GM18873 (cell line): ENCODE measurements around the gene C1orf141.
"Not testable (repeated sequence)": the region's sequence is repeated elsewhere in the genome, so short reads cannot be mapped to it uniquely, and the experiment has no call there.

Experiments
- ATAC-seq: cut with Tn5 transposase; IDR thresholded peaks from one replicate; pipeline ENCODE4 v1.9.1; 2021; ENCODE audit warnings: mild to moderate bottlenecking, moderate library complexity, moderate number of reproducible peaks; ENCODE audit not compliant: unreplicated experiment, low FRiP score

The C1orf141 gene

DNA sequence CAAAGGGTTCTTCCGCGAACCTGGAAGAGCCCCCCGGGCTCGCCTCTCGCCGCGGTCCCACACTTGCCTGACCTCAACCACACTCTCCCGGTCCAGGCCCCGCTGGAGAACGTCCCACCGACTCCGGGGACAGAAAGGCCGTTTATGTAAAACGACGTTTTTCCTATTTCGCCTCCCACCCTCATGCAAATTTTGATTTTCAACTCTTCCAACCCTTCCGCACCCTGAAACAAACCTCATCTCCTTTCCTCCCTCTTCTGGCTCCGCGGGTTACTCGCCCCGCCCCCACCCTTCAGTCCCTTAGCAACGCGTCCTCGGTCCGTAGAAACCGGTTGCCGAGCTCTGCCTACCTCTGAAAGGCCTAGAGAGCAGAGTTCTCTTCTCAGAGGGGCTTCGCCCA, at the start of gene C1orf141:
Gene C1orf141 (minus strand): TSS at position 276 of the 400 bp plus-strand sequence. CDS start 7,730 bp downstream, outside the sequence.
- ATAC-seq: no peak

DNA sequence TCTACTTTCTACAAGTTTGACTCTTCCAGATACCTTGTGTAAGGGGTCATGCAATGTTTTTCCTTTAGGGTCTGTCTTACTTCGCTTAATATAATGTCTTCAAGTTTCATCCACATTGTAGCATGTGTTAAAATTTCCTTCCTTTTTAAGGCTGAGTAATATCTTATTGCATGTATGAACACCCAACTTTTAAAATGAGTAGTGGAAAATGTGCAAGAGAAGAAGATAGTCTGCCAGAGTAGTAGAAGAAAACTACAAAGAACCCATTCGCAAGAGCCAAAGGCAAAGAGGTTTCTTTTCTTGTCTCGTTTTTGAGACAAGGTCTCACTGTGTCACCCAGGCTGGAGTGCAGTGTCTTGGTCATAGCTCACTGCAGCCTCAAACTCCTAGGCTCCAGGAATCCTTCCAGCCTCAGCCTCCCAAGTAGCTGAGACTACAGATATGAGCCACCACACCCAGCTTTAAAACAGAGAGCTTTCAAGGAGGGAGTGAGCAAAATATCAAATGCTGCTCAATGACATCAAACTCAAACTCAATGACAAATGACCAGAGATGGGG, 40.8 kb upstream of the C1orf141 start:
- ATAC-seq: no peak

DNA sequence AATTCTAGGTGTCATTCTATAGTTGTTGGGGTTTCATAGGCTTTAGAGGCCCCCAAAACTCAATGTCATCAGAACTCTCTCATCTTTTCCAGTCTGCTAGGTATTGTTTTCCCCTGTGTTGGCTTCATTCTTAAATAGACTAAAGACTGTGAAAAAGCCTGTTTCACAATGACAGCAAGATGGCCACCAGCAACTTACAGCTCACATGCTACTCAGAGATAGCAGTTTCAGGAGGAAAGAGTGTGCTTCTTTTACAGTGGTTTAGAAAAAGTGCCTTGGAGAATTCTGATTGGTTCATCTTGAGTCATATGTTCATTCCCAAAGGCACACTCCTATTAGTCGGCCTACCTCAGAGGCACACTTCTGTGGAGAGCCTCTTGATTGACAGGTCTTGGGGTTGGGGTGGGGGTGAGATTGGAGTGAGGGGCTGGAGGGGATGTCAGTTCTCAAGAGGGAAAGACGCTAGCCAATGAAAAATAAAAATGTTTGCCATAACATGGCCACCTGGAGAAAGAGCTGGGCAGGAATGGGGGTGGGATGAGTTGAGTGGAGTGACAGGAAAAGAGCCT, 40.0 kb upstream of the C1orf141 start:
- no peak for ATAC-seq

DNA sequence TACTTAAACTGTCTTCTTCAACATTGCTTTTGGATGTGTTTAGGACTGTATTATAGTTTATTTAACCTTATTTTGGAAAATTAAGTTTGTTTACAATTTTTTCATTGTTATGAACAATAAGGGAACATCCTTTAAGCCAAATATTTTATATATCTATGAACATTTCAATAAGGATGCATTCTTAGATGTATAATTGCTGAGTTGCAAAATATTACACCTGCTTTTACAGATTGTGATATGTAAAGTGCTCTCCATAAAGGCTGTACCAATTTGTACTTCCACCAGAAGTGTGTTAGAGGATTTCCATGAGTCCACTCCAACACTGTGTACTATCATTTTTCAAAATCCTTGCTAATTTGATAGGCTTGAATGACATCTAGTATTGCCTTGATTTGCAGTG, 39.2 kb upstream of the C1orf141 start:
- ATAC-seq: no peak

DNA sequence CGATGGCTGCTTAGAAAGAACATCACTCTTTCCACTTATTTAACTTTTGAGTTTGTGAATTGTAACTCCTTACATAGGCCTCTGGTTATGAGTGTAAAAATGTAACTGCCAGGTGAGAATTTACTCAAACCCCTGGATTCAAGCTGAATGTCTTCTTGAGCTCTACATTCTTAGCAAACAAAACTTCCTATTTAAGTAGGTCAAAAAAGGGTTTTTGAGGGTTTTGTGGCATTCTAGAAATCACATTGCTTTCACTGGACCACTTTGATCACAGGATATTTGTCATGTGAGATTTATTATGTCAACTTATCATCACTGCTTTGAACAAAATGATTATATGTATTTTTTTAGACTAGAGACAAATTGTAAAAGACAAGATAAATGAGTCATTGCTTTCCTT, 37.2 kb upstream of the C1orf141 start:
- ATAC-seq: no peak

DNA sequence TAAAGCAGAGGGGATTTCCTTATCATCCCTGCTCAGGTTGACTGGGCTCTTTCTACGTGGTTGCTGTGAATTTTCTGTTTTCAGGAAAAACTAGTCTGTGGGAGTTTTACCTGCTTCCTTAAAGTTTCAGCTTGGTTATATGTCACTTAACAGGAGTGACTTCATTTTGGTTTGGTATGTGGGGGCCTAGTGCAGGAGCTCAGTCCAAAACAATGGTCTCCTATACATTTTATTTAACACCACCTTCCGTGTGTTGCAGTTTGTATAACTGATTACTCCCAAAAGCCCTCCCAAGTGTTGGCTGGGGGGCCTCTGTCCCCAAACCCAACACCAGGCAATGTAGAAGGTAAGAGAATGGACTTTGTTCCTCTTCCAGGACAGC, 36.8 kb upstream of the C1orf141 start:
- ATAC-seq: no peak

DNA sequence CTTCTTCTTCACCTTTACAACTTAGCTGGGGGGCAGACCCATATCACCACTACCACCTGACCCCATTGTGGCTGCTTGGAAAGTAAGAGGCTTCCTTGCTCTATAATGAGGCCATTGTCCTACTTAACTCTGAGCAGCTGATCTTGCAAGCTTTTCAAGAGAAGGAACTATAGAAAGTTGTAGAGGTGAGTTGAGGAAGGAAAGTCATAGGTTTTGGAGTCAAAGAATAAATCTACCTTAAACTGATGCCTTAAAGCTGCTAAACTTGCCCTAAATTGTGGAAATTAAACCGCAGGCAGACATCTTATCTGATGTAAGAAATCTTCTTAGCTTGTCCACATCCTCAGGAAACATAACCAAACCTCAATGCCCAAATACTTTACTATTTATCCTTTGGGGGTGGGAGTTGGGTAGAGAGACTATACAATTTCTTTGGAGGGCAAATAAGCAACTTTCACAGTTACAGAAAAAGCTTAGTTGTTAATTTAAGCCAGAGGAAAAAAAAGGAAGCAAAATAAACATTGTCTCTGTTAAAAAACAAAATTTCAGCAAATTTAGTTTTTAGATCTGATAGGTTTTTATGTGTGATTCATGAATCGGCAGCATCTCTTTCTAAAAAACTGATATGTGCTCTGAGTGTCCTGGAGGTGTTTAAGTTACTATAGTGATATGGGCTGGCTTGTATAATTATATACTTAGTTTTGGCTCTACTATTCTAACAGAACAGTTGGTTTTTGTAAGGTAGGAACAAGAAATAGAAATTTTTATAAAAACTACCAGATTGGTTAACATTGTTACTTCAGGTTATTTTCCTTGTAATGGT, 36.2 kb upstream of the C1orf141 start:
- no peak for ATAC-seq

DNA sequence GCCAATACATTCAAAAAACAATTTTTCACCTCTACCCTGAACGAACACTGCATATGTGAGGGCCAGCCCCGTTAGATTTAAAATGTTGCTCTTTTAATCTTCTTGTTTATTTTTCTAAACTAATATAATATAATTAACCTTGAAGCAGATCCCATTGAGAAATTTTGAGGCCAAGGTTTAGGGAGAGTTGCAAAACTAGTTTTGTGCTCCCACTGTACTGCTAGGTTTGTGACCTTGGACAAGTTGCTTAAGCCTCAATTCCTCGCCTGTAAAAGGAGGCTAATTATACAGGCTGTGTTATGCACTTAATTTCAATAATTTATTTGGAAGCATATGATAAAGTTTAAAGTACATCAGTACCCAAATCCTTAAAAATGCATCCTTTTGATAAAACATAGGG, 35.2 kb upstream of the C1orf141 start:
- ATAC-seq: no peak

DNA sequence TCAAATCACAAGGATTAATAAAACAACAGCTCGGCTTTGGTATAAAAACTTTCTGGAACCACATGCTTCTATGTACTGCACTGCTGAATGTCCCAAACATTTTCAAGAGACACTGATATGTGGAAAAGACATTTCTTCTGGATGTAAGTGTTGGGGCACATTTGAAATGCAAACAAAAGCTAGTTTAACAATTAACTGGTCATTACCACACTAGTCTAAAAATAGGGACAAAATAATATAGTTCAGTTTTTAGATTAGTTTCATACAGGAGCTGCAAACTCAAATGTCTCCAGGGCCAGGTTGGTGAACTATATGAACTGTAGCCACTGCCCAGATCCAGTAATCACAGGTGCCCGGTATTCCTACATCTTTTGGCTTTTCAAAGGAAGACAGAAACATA, 34.7 kb upstream of the C1orf141 start:
- no peak for ATAC-seq

DNA sequence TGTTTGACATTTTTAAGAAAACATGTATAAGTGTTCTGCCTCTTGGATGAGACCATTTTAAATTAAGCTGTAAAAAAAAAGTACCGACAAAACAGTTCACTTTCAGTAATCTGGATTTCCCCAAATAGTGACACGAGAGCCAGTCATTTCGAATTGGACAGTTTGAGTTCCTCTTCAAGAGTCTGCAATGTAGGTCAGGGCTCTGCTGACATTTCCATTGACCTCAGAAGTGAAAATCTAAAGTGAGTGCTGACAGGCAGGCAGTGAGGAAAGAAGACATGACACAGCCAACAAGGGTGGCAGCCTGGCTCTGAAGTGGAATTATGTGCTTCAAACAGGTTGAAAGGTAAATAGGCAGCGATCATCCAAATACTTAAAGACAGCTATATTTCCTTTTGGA, 31.4 kb upstream of the C1orf141 start, which contains the start of gene IL23R:
Gene IL23R (plus strand): TSS at position 259 of the 400 bp plus-strand sequence. CDS start 1,667 bp downstream, outside the sequence.
- peak; percentile 83 for ATAC-seq

DNA sequence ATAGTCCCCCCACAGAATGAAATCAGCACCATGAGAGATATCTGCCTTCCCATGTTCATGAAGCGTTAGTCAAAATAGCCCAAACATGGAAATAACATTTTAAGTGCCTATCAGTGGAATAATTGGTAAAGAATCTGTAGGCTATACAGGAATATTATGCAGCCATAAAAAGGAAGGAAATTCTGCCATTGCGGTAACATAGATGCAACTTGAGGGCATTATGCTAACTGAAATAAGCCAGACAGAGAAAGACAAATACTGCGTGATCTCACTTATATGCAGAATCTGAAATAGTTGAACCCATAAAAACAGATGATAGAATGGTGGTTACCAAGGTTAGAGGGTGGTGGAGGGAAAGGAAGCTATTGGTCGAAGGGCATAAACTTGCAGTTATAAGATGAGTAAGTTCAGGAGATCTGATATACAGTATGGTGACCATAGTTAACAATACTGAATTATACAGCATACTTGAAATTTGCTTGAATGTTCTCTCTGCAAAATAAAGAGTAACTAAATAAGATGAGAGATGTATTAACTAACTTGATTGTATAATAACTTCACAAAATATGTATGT, 30.8 kb upstream of the C1orf141 start:
- no peak for ATAC-seq

DNA sequence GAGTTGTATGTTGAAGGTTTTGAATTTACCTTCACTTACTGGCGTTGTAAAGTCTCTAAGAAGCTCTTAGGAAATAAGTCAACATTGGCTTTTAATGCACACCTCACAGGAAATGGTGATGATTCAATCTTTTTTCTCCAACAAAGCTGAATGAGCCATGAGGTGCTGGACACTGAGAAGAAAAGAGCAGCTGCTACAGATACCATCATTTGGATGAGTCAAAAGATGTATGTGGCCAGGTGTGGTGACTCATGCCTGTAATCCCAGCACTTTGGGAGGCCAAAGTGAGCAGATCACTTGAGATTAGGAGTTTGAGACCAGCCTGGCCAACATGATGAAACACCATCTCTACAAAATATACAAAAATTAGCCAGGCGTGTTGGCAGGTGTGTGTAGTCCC, 28.2 kb upstream of the C1orf141 start:
- peak; percentile 51 for ATAC-seq

DNA sequence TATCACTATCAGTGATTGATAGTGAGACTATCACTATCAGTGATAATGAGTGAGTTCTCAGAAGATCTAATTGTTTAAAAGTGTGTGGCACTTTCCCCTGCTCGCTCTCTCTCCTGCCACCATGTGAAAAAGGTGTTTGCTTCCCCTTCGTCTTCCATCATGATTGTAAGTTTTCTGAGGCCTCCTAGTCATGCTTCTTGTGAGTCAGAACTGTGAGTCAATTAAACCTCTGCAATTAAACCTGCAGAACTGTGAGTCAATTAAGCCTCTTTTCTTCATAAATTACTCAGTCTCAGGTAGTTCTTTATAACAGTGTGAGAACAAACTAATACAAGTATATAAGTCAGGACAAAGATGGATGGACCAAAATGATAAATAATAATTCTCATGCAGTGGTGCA, 24.5 kb upstream of the C1orf141 start:
- no peak for ATAC-seq

DNA sequence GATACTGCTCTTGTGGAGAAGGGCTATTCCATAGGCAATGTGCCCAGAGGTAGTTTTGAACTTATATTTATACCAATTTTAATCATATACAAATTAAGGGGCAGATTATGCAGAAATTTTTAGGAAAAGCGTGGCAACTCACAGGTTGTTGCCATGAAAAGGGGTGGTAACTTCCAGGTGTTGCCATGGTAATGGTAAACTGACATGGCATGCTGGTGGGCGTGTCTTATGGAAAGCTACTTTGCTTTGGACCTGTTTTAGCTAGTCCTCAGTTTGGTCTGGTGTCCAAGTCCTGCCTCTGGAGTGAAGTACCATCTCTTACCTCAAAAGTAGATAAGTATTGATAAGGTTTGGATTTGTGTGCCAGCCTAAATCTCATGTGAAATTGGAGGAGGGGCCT, 23.6 kb upstream of the C1orf141 start:
- ATAC-seq: no peak

DNA sequence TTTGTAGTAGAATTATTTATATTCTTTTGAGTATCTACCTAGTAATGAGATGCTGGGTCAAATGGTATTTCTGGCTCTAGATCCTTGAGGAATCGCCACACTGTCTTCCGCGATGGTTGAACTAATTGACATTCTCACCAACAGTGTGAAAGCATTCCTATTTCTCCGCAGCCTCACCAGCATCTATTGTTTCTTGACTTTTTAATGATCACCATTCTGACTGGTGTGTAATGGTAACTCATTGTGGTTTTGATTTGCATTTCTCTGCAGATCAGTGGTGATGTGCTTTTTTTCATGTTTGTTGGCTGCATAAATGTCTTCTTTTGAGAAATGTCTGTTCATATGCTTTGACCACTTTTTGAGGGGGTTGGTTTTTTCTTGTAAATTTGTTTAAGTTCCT, 16.2 kb upstream of the C1orf141 start:
- no peak for ATAC-seq

DNA sequence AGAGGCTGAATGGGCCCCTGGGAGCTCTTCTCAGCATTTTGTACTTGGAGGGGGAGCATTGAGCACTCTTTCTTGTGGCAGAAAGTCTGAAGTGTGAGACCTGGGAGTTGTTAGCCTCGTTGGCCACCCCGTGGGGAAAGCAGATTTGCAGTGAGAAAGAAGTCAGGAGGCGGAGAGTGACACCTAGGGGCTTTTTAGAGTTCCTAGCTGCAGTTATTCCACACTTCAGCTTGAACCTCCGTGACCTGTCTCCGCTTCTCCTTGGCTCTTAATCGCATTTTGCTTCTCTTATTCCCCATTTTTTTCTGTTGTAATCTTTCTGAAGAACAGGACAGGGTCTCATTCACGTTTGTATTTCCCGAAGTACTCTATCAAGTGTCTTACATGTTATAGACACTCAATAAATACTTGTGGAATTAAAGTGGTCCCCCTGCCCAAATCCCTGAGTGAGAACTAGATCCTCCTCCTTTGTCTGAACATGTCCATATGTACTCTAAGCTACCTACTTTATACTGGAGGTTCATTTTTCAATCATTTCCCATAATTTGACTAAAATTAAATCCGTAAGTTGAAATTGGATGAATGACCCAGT, 14.5 kb upstream of the C1orf141 start:
- peak; percentile 87 for ATAC-seq

DNA sequence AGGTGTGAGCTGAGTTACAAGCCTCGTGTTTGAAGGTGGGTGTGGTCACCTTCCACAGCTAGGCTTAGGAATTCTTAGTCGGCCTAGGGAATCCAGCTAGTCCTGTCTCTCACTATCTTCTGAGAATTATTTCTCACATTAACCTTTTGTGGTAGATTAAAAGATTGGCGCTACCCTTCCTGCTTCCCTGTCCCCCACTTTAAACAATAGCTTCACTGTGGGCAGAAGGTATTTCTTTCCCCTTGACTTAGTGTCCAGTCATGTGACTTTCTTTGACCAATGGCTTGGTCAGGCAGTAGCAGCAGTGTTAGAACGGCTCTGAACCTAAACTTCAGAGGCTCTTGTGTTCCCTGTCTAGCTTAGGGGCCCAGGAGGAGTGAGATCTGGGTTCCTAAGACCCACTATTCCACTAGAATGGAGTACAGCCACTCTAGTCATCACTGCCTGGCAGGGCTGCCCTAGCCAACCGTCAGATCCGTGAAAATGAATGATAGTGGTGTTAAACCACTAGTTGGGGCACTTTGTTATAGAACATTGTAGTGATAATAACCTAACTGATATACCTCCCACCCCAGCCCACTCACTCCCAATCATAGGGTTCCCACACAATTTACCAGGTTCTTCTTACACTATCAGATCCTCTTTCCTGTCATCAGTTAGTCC, 13.9 kb upstream of the C1orf141 start:
- ATAC-seq: no peak

DNA sequence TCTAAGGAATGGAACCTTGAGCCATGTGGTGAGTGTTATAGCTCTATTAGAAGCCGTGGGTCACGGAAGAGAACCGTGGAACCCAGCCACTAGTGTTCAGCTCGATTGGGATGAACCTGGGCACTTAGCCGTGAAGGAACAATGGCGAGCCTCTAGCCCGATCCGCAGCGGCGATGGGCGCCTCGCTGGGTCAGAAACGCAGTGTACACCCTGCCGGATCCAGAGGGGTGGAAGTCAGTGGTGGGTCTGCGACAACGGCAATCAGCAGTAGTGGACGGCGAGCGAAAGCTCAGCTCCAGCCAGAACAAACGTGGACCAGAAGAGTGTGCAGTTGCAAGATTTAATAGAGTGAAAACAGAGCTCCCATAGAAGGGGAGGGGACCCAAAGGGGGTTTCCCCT, 13.2 kb upstream of the C1orf141 start:
- not testable (repeated sequence) for ATAC-seq

DNA sequence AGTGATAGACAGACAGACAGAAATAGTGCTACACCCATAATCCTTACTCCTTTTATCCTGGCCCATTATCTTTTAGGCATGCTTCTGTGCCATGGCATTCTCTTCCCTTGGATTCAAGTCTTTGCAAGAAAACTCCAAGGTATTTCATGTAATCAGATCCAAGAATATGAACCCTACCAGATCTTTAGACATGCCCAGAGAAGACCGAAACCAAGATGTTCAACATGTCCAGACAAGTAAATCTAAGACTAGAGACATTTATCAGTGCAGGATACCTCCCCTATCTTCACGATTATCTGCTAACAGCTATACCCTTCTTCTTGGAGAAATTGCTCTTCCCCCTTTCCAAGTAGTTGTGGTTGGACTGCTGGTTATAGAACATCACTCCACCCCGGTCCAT, 11.8 kb upstream of the C1orf141 start:
- no peak for ATAC-seq

DNA sequence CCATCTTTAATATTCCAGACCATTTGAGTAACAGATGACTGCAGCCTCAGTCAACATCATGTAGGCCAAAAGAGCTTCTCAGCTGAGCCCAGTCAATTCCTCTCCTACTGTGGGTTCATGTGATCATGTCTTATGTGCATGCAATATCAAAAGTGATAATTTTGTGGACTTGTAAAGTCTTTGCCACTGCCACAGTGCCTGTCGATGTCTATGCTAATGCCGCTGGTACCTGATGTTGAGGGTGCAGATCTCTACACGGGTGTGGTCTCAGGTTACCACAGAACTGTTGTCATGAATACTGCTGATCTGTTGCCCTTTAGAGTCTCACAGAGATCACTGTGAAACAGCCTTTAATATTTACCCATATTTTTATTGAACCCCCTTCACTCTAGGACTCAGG, 11.3 kb upstream of the C1orf141 start:
- no peak for ATAC-seq

DNA sequence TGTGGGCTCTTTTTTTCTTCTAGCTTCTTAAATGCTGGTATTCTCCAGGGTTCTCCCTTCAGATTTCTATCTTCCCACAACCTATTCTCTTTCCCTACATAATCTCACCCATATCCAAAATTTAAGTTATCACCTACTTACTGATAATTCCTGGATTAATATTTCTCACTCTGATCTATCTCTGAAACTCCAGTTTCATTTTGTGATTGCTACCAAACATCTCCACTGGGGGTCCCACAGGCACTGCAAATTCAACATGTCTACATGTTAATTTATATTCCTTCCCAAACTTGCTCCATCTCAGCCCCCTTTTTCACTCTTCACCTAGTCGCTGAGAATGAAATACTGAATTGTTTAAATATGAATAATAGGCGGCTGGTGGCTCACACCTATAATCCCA, 9.9 kb upstream of the C1orf141 start:
- ATAC-seq: no peak
